Progenitor cell of endocrine pancreas (in vitro differentiated cells): ENCODE measurements around the gene TMEM204. TPM values are rescaled to one million over a fixed set of nuclear protein-coding genes. Genes with fewer than 3 reads are reported as not detected.

Source experiments
- DNase-seq: peaks from one replicate; pipeline ENCODE4 v3.0.0; 2021; ENCODE audit warnings: low spot score; ENCODE audit not compliant: unreplicated experiment
- H3K27ac Mint-ChIP-seq: 2 replicates; pipeline ENCODE4 v1.8.0; 2021; ENCODE audit warnings: mild to moderate bottlenecking, moderate library complexity, mixed read lengths
- H3K27me3 Mint-ChIP-seq: 2 replicates; pipeline ENCODE4 v1.8.0; 2021; ENCODE audit warnings: mixed read lengths
- H3K36me3 Mint-ChIP-seq: 2 replicates; pipeline ENCODE4 v1.8.0; 2022; ENCODE audit warnings: mixed read lengths; ENCODE audit not compliant: insufficient read depth
- H3K4me1 Mint-ChIP-seq: 2 replicates; pipeline ENCODE4 v1.8.0; 2021; ENCODE audit warnings: low read depth, mixed read lengths
- H3K4me3 Mint-ChIP-seq: 2 replicates; pipeline ENCODE4 v1.8.0; 2021; ENCODE audit warnings: low read depth, mild to moderate bottlenecking, moderate library complexity, mixed read lengths
- H3K9me3 Mint-ChIP-seq: 2 replicates; pipeline ENCODE4 v1.8.0; 2021; ENCODE audit warnings: low read depth, mixed read lengths
- total RNA-seq: library from RNA; stranded (reverse); gene quantifications from 2 replicates; pipeline ENCODE4 v1.2.1, GENCODE V29; 2021
- TF ChIP-seq, protein P1 (sequence below): fragments of 200-600 bp; sonication (generic); IDR thresholded peaks from one replicate; pipeline ENCODE4 v1.5.0; 2021; ENCODE audit warnings: antibody characterized with exemption, mild to moderate bottlenecking; ENCODE audit not compliant: unreplicated experiment

Gene TMEM204
- total RNA-seq, 1 donor from 2014 or later, result not detected

DNA sequence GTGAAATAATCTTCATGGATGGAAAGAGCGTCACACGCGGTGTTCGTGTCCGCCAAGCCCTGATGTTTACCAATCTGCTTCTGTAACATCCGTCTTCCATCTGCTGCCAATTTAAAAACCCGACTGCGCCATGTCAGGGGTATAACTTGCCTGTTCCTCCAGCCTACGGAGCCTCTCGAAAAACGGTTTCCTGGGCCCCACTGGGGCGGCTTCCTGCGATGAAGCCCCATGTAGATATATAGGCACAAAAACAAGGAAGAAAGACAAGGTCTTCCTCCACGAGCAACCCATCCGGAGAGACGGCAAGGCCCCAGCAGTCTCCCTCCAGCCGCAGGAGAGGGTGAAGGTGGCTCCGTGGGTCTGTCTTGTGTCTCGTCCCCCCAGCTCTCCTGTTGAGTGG, 44.8 kb upstream of the TMEM204 start, which contains the start of gene PTX4:
PTX4 (minus strand) TSS at position 326 of the 400 bp plus-strand sequence; CDS start at position 291, 35 bp downstream.
- Mint-ChIP-seq H3K9me3 (no peaks in the 10 kb centered on the region), H3K4me1 (peaks cover 8% of the 10 kb centered on the region)

DNA sequence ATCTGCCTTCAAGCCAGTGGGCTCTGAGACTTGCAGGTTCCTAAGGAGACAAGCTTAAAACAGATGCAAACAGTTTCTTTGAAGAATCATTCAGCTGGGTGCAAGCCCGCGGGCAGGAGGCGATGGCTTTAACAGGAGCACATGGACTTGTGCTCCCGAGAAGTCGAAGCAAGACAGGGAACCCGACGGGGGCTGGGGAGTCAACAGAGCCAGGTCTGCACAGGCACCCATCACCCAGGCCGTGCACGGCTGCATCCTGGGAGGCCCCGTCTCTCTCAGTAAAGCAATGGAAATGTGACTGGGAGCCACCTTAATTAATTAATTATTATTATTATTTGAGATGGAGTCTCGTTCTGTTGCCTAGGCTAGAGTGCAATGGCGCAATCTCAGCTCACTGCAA, 44.4 kb upstream of the TMEM204 start:
- no peak overlapping the region for H3K4me3 Mint-ChIP-seq
- peaks cover 8% of the 10 kb centered on the region for H3K27me3 Mint-ChIP-seq
- H3K9me3 Mint-ChIP-seq, result no peaks in the 10 kb centered on the region
- H3K36me3 Mint-ChIP-seq, result no peaks in the 10 kb centered on the region
- H3K4me1 Mint-ChIP-seq, result peaks cover 9% of the 10 kb centered on the region
- TF ChIP-seq, protein P1, sequence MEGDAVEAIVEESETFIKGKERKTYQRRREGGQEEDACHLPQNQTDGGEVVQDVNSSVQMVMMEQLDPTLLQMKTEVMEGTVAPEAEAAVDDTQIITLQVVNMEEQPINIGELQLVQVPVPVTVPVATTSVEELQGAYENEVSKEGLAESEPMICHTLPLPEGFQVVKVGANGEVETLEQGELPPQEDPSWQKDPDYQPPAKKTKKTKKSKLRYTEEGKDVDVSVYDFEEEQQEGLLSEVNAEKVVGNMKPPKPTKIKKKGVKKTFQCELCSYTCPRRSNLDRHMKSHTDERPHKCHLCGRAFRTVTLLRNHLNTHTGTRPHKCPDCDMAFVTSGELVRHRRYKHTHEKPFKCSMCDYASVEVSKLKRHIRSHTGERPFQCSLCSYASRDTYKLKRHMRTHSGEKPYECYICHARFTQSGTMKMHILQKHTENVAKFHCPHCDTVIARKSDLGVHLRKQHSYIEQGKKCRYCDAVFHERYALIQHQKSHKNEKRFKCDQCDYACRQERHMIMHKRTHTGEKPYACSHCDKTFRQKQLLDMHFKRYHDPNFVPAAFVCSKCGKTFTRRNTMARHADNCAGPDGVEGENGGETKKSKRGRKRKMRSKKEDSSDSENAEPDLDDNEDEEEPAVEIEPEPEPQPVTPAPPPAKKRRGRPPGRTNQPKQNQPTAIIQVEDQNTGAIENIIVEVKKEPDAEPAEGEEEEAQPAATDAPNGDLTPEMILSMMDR, result no peak
- DNase-seq, result no peak
- no peak overlapping the region for H3K27ac Mint-ChIP-seq

More for the DNA sequence above, 44.8 kb upstream of the TMEM204 start, which contains the start of gene PTX4:
- H3K36me3 Mint-ChIP-seq, result no peaks in the 10 kb centered on the region
- no peak within 1 kb of the TSS for H3K27ac Mint-ChIP-seq
- H3K27me3 Mint-ChIP-seq, result peaks cover 12% of the 10 kb centered on the region
- DNase-seq, result no peak
- TF ChIP-seq, protein P1, result no peak
- no peak within 1 kb of the TSS for H3K4me3 Mint-ChIP-seq

DNA sequence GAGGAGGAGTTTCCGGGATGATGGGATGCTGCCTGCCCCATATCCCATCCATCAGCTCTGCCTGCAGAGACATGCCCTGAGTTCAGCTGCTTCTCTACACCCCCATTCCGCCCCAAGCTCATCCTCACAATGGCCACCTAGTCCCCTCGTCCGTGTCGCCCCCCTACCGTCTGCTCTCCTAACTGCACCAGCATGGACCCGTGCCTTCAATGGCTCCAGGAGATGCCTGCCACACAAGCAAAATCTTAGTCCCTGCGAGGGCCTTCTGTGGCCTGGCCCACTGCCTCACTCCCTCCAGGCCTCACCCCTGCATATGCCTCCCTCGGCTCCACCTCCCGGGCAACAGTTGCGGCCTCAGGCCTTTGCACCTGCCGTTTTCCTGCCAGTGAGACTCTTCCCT, 42.1 kb upstream of the TMEM204 start:
- Mint-ChIP-seq H3K36me3 (no peaks in the 10 kb centered on the region), H3K27me3 (peaks cover 3% of the 10 kb centered on the region), H3K27ac (no peak overlapping the region), H3K4me1 (peaks cover 9% of the 10 kb centered on the region), H3K4me3 (no peak overlapping the region), H3K9me3 (no peaks in the 10 kb centered on the region)
- DNase-seq, result no peak
- TF ChIP-seq, protein P1, result no peak

DNA sequence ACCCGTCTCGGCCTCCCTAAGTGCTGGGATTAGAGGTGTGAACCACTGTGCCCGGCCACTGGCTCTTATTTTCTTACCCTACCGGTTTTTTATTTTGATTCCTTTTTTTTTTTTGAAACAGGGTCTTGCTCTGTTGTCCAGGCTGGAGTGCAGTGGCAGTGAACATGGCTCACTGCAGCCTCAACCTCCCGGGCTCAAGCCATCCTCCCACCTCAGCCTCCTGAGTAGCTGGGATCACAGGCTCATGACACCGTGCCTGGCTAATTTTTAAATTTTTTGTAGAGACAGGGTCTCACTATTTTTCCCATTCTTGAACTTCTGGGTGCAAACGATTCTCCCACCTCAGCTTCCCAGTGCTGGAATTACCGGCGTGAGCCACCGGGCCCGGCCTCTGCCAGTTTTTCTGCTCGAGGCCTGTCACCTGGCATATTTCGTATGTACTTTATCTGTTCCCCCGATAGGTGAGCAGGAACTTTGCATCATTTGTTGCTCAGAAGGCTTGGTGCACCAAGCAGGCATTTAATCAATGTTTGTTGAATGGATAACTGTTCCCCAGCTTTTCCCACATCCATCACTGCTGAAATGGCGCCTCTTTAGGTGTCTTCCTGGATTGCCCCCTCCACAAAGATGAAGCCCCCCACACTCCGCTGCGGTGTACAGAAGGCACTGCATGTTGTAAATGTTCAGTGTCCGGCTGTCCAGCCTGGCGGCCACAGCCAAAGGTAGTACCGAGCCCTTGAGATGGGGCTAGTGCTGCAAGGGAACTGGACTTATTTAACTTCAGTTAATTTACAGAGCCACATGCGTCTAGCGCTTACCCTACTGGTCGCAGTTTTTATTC, 41.2 kb upstream of the TMEM204 start:
- TF ChIP-seq, protein P1, result no peak
- H3K27ac Mint-ChIP-seq, result peak overlapping the region; percentile 98
- H3K9me3 Mint-ChIP-seq, result no peaks in the 10 kb centered on the region
- peak overlapping the region; percentile 92 for H3K4me3 Mint-ChIP-seq
- peaks cover 3% of the 10 kb centered on the region for H3K27me3 Mint-ChIP-seq
- DNase-seq, result no peak
- H3K4me1 Mint-ChIP-seq, result peaks cover 9% of the 10 kb centered on the region
- H3K36me3 Mint-ChIP-seq, result no peaks in the 10 kb centered on the region

DNA sequence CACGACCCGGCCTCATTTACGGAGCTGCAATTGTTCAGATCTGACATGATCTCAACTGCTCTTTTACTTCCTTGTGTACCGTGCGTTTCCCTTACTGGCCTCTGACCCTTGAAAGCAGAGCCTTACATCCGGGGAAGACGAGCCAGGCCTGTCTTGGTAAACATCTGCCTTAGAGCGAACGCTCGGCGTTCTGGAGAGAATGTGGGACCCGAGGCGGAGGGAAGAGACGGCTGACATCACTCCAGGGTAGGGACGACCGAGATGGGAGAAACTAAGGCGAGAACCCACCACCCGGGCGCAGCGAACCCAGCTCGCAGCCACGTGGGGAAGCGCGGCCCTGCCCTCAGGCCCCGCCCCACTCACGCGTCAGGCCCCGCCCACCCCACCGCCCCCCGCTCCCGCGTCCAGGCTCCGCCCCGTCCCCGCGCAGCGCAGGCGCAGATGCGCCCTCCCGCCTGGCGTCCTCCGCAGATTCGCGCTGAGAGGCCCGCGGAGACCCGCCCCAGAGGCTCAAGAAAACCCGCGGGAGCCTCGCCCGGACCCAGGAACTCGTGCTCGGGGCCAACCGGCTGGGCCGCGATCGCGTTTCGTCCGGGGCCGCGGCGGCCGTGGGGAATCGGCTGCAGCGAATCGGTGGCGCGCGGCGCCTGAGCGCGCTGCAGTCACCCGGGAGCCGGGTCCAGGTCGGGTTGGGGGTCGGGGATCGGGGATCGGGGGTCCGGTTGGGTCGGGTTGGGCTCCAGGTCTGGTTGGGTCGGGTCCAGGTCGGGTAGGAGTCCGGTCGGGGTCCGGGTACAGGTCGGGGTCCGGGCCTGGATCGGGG, 40.3 kb upstream of the TMEM204 start, which contains the start of gene TELO2:
TELO2 (plus strand) TSS at position 438 of the 823 bp plus-strand sequence. CDS start 922 bp downstream, outside the sequence.
- H3K27me3 Mint-ChIP-seq, result peaks cover 3% of the 10 kb centered on the region
- no peaks in the 10 kb centered on the region for H3K36me3 Mint-ChIP-seq
- TF ChIP-seq, protein P1, result peak; percentile 6
- peak; percentile 77 for DNase-seq
- peak within 1 kb of the TSS; percentile 92 for H3K4me3 Mint-ChIP-seq
- H3K27ac Mint-ChIP-seq, result peak within 1 kb of the TSS; percentile 98
- H3K9me3 Mint-ChIP-seq, result no peaks in the 10 kb centered on the region
- peaks cover 9% of the 10 kb centered on the region for H3K4me1 Mint-ChIP-seq
